Measurements from ENCODE around the gene PLB1.

The PLB1 gene

DNA sequence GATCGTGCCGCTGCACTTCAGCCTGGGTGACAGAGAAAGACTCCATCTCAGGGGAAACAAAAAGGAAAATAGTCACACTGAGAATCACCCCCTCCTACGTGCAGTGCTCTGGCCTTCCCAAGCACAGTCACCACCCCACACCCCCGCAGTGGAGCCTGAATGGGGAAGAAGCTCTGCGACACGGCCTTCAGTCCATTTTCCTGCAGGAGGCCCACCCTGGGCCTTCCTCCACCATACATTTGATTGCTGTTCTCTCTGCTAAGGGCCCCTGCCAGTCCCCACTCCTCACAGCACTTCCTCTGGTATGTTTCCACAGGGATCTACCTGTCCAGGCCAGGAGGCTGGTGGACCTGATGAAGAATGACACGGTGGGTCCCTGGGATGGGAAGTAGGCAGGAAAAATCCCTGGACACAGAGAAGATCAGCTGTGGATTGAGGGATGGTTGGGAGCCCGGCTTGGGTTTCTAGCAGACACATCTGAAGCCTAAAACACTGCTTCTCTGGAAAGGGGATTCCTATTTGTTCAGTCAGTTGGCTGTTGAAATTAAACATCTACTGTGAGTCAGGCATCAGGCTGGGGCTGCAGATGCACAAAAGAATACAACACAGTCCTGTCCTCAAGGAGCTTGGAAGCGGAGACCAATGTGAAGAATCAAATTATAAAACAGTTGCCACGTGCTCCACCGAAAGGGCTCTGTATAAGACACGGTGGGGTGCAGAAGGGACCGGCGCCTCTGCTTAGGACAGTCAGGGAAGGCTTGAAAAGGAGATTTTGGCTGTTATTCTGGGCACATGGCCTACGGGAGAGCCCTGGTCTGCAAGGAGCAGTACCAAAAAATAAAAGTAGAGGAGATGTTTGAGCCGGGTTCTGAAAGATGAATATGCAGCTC lies 82.2 kb downstream of the PLB1 start:
- FAIRE-seq (no peak), DNase-seq (ENCODE audit: insufficient read length) (no peak)
- TF ChIP-seq TAF1 (IDR thresholded peaks at IDR 0.05; ENCODE audit: borderline replicate concordance, low read depth, low read length), result no peak
- TF ChIP-seq POLR2AphosphoS5 (IDR thresholded peaks at IDR 0.05; ENCODE audit: low read depth, low read length), result no peak
- no peak for TF ChIP-seq POLR2A (IDR thresholded peaks at IDR 0.05; ENCODE audit: low read depth, low read length)

GRCh38 chr2:28578774-28579173 lies 82.9 kb downstream of the PLB1 start:
- TF ChIP-seq POLR2A (IDR thresholded peaks at IDR 0.05; ENCODE audit: low read depth, low read length) (no peak), POLR2AphosphoS5 (IDR thresholded peaks at IDR 0.05; ENCODE audit: low read depth, low read length) (no peak), TAF1 (IDR thresholded peaks at IDR 0.05; ENCODE audit: borderline replicate concordance, low read depth, low read length) (no peak)
- DNase-seq (ENCODE audit: insufficient read length), result no peak
- no peak for FAIRE-seq

GRCh38 chr2:28579606-28580005 lies 83.7 kb downstream of the PLB1 start:
- FAIRE-seq (no peak), DNase-seq (ENCODE audit: insufficient read length) (no peak)
- TF ChIP-seq POLR2A (IDR thresholded peaks at IDR 0.05; ENCODE audit: low read depth, low read length), result no peak
- no peak for TF ChIP-seq POLR2AphosphoS5 (IDR thresholded peaks at IDR 0.05; ENCODE audit: low read depth, low read length)
- no peak for TF ChIP-seq TAF1 (IDR thresholded peaks at IDR 0.05; ENCODE audit: borderline replicate concordance, low read depth, low read length)

DNA sequence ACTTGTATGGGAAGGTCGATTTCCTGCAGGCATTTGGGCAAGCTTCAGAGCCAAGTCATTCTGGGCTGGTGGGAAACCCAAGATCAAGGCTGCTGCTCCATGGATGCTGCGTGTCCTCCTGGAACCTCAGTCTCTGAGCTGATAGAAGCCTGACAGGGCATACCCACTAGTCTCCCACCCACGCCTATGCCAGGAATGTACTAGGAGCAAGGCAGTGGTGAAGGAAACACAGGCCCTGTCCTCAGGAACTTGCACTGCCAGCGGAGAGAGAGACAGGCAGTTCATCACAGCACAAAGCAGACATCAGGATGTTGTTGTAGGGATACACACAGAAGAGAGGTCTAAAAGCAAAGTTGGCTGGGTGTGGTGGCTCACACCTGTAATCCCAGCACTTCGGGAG lies 84.2 kb downstream of the PLB1 start:
- TF ChIP-seq TAF1 (IDR thresholded peaks at IDR 0.05; ENCODE audit: borderline replicate concordance, low read depth, low read length), result no peak
- TF ChIP-seq POLR2A (IDR thresholded peaks at IDR 0.05; ENCODE audit: low read depth, low read length), result no peak
- TF ChIP-seq POLR2AphosphoS5 (IDR thresholded peaks at IDR 0.05; ENCODE audit: low read depth, low read length), result no peak
- FAIRE-seq, result no peak
- no peak for DNase-seq (ENCODE audit: insufficient read length)

DNA sequence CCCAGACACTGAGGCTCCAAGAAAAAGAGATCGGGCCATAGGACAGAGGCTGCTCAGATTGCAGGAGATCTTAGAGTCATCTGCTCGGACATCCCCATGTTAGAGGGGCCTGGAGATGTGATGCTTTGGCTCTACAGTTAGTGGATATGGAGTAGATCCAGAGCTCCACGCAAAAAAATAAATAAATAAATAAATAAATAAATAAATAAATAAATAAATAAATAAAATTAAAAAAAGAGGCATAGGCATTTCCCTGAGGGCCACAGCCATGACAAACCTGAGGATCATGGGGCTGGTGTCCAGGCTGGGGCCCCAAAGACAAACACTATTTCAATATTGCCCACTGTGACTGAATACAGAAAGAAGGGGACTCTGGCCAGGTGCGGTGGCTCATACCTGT lies 85.5 kb downstream of the PLB1 start:
- TF ChIP-seq POLR2AphosphoS5 (IDR thresholded peaks at IDR 0.05; ENCODE audit: low read depth, low read length) (no peak), TAF1 (IDR thresholded peaks at IDR 0.05; ENCODE audit: borderline replicate concordance, low read depth, low read length) (no peak), POLR2A (IDR thresholded peaks at IDR 0.05; ENCODE audit: low read depth, low read length) (no peak)
- no peak for DNase-seq (ENCODE audit: insufficient read length)
- FAIRE-seq, result no peak

GRCh38 chr2:28582152-28582551 lies 86.3 kb downstream of the PLB1 start:
- TF ChIP-seq TAF1 (IDR thresholded peaks at IDR 0.05; ENCODE audit: borderline replicate concordance, low read depth, low read length) (no peak), POLR2A (IDR thresholded peaks at IDR 0.05; ENCODE audit: low read depth, low read length) (no peak), POLR2AphosphoS5 (IDR thresholded peaks at IDR 0.05; ENCODE audit: low read depth, low read length) (no peak)
- no peak for DNase-seq (ENCODE audit: insufficient read length)
- FAIRE-seq, result no peak

DNA sequence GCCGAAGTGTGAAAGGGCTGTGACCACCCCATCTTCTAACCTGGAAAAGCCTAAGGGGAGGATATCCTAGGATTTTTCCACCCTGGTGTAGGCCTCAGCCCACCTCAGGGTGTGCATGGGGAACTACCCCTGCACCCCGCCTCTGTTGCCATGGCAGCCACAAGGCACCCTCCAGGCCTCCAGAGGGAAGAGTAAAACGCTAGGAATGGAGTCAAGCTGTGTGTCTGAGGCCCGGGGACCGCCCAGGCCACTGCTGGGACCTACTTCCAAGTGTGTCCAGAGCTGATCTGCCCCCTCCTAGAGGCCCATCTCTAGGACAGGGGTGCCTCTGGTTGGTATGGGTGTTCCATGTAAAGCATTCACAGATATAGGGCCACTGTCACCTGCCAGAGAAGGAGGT lies 86.7 kb downstream of the PLB1 start:
- no peak for FAIRE-seq
- TF ChIP-seq POLR2AphosphoS5 (IDR thresholded peaks at IDR 0.05; ENCODE audit: low read depth, low read length), result no peak
- TF ChIP-seq POLR2A (IDR thresholded peaks at IDR 0.05; ENCODE audit: low read depth, low read length), result no peak
- no peak for TF ChIP-seq TAF1 (IDR thresholded peaks at IDR 0.05; ENCODE audit: borderline replicate concordance, low read depth, low read length)
- DNase-seq (ENCODE audit: insufficient read length), result no peak

GRCh38 chr2:28583899-28584553 lies 88.2 kb downstream of the PLB1 start:
- no peak for TF ChIP-seq TAF1 (IDR thresholded peaks at IDR 0.05; ENCODE audit: borderline replicate concordance, low read depth, low read length)
- no peak for TF ChIP-seq POLR2A (IDR thresholded peaks at IDR 0.05; ENCODE audit: low read depth, low read length)
- no peak for TF ChIP-seq POLR2AphosphoS5 (IDR thresholded peaks at IDR 0.05; ENCODE audit: low read depth, low read length)
- DNase-seq (ENCODE audit: insufficient read length) (no peak), FAIRE-seq (peak; percentile 33)

DNA sequence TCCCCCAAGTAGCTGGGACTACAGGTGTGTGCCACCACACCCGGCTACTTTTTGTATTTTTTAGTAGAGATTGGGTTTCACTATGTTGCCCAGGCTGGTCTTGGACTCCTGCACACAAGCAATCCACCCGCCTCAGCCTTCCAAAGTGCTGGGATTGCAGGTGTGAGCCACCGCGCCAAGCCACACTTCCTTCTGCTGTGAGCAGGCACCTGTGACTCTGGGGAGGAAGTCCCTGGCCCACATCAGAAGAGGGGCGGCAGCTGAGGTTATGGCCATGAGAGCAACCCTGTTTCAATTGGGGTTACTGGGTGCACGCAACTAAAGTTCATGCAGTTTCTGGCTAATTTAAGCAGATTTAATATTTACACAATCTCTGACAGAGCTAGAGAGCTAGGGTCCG lies 91.0 kb downstream of the PLB1 start:
- FAIRE-seq (no peak), DNase-seq (ENCODE audit: insufficient read length) (no peak)
- TF ChIP-seq POLR2A (IDR thresholded peaks at IDR 0.05; ENCODE audit: low read depth, low read length) (no peak), TAF1 (IDR thresholded peaks at IDR 0.05; ENCODE audit: borderline replicate concordance, low read depth, low read length) (no peak), POLR2AphosphoS5 (IDR thresholded peaks at IDR 0.05; ENCODE audit: low read depth, low read length) (no peak)

DNA sequence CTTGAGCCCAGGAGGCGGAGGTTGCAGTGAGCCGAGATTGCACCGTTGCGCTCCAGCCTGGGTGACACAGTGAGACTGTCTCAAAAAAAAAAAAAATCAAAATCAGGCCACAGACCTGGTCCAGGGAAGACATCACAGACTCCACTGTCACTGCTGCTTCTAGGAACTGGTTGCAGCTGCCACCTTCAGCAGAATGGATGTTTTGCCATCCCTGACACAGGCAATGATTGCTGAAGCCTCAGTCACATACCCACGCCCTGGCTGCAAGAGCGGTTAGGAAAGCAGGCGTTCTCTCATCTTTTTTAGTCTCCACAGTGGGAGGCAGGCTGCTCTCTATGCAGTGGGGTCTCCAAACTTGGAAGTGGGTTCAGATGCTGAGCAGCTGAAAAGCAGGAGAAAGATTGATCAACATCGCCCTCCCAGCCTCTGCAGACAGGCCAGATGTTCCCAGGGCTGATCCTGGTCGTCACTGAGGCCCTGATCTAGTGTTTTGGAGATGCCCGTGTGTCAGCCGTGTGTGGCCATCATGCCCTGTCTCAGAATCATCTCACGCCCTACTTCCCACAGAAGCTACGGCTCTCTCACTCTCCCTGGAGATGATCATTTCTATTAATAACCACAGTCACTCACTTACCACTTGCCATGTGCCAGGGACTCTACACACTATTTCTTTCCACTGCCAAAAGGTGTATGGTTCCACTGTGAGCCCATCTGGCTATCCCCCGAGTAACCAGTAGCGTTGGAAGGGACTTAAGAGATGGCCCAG lies 91.8 kb downstream of the PLB1 start:
- no peak for DNase-seq (ENCODE audit: insufficient read length)

GRCh38 chr2:28588292-28588670 lies 92.4 kb downstream of the PLB1 start:
- DNase-seq (ENCODE audit: insufficient read length) (no peak), FAIRE-seq (no peak)
- TF ChIP-seq POLR2A (IDR thresholded peaks at IDR 0.05; ENCODE audit: low read depth, low read length) (no peak), POLR2AphosphoS5 (IDR thresholded peaks at IDR 0.05; ENCODE audit: low read depth, low read length) (no peak), TAF1 (IDR thresholded peaks at IDR 0.05; ENCODE audit: borderline replicate concordance, low read depth, low read length) (no peak)

More for the DNA sequence above, 91.8 kb downstream of the PLB1 start:
- no peak for FAIRE-seq
- TF ChIP-seq POLR2A (IDR thresholded peaks at IDR 0.05; ENCODE audit: low read depth, low read length) (no peak), TAF1 (IDR thresholded peaks at IDR 0.05; ENCODE audit: borderline replicate concordance, low read depth, low read length) (no peak), POLR2AphosphoS5 (IDR thresholded peaks at IDR 0.05; ENCODE audit: low read depth, low read length) (no peak)

Data from GM12892 (cell line).